CD4-positive, alpha-beta memory T cell (primary cell): ENCODE results near the gene CALN1. TPM values are rescaled to one million over a fixed set of nuclear protein-coding genes. Genes with fewer than 3 reads are reported as not detected.

Experiments
- CTCF ChIA-PET: fragments of 350-600 bp; sonication (Branson Sonifier 250); formaldehyde crosslinking; loops from one replicate; lab custom pipeline; 2021; ENCODE audit warnings: inconsistent platforms; ENCODE audit not compliant: partially characterized antibody; lab: Charles Lee
- POLR2A ChIA-PET: fragments of 350-600 bp; sonication (Branson Sonifier 250); formaldehyde crosslinking; loops from one replicate; lab custom pipeline; 2021; ENCODE audit not compliant: partially characterized antibody; lab: Charles Lee
- DNase-seq, 5 donors: peaks; one replicate each; pipeline versions ENCODE4 v3.0.0 to v3.0.0-alpha.2; 2020 to 2022; ENCODE audit warnings: mixed read lengths in 1 of 5
- H3K27ac ChIP-seq: one replicate; pipeline ENCODE4 v1.7.0; 2013; ENCODE audit warnings: low read depth, low read length
- H3K27me3 ChIP-seq: 2 replicates; pipeline ENCODE4 v1.7.0; 2013; ENCODE audit warnings: mild to moderate bottlenecking, low read length, moderate library complexity; ENCODE audit not compliant: insufficient read depth
- H3K36me3 ChIP-seq: 2 replicates; pipeline ENCODE4 v1.7.0; 2013; ENCODE audit warnings: mild to moderate bottlenecking, low read length, moderate library complexity; ENCODE audit not compliant: insufficient read depth
- H3K4me1 ChIP-seq: 2 replicates; pipeline ENCODE4 v1.7.0; 2013; ENCODE audit warnings: mild to moderate bottlenecking, low read length, moderate library complexity; ENCODE audit not compliant: insufficient read depth
- H3K4me3 ChIP-seq, 2 donors: one replicate each; pipeline ENCODE4 v1.7.0; 2013; ENCODE audit warnings: low read length in 2 of 2, mild to moderate bottlenecking in 1 of 2
- H3K9me3 ChIP-seq, 2 donors: one replicate each; pipeline ENCODE4 v1.7.0; 2013; ENCODE audit warnings: low read length in 2 of 2, control low read depth in 1 of 2; ENCODE audit not compliant: control insufficient read depth in 1 of 2
- H3K27ac Mint-ChIP-seq, 7 donors: one replicate each; pipeline ENCODE4 v1.8.0; 2020 to 2021; ENCODE audit warnings: mixed read lengths in 7 of 7, mild to moderate bottlenecking in 6 of 7, inconsistent platforms in 3 of 7, moderate library complexity in 3 of 7
- H3K27me3 Mint-ChIP-seq, 2 donors: one replicate each; pipeline ENCODE4 v1.8.0; 2020 to 2021; ENCODE audit warnings: mixed read lengths in 2 of 2
- H3K36me3 Mint-ChIP-seq, 2 donors: one replicate each; pipeline ENCODE4 v1.8.0; 2020 to 2021; ENCODE audit warnings: mixed read lengths in 2 of 2, inconsistent platforms in 1 of 2, mild to moderate bottlenecking in 1 of 2
- H3K4me1 Mint-ChIP-seq, 4 donors: one replicate each; pipeline ENCODE4 v1.8.0; 2020 to 2021; ENCODE audit warnings: mixed read lengths in 4 of 4, mild to moderate bottlenecking in 1 of 4
- H3K4me3 Mint-ChIP-seq, 8 donors: one replicate each; pipeline ENCODE4 v1.8.0; 2020 to 2021; ENCODE audit warnings: mixed read lengths in 8 of 8, mild to moderate bottlenecking in 7 of 8, moderate library complexity in 6 of 8, inconsistent platforms in 3 of 8
- H3K9me3 Mint-ChIP-seq, 8 donors: one replicate each; pipeline ENCODE4 v1.8.0; 2020 to 2021; ENCODE audit warnings: mixed read lengths in 8 of 8, mild to moderate bottlenecking in 5 of 8, inconsistent platforms in 3 of 8, moderate library complexity in 1 of 8
- intact Hi-C: fragments of 100-400 bp; cut with micrococcal nuclease; formaldehyde crosslinking; loops from one replicate; pipeline ENCODE4 v1.15.1; 2023
- polyA plus RNA-seq, 2 donors: library from polyadenylated mRNA; unstranded; fragments of 300-500 nt; fragmentation: Illumina TruSeq; gene quantifications; one replicate each; pipeline ENCODE4 v1.2.3, GENCODE V29; 2021
- total RNA-seq, 2 experiments: library from RNA; stranded (reverse); gene quantifications; one replicate each; pipeline ENCODE4 v1.2.3, GENCODE V29; 2021

CALN1 gene
- total and polyA plus RNA-seq, 4 experiments from 2014 or later = not detected

DNA sequence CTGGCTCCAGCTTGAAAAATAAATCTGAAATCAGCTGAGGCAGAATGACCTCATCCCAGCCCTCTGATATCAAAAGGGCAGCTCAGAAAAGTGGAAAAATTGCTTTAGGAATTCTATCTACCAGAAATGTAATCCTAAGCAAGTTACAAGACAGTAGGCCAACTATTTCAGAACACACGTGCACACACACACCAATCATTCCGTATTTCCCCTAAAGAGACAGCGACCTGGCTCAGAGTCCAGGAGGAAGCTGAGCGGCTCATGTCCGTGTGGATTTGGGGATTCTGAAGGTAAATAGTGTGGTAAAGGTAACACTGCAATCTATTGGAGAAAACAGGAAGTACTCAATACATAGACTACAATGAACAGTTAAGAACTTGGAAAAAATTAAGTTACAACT is 288.2 kb downstream of the CALN1 start:
- POLR2A ChIA-PET = no interaction called here
- Histone ChIP-seq H3K4me1 (no peaks in the 10 kb centered on the region), H3K27ac (no peak overlapping the region), H3K36me3 (no peaks in the 10 kb centered on the region), H3K4me3 (no peak overlapping the region), H3K27me3 (no peaks in the 10 kb centered on the region), H3K9me3 (no peaks in the 10 kb centered on the region)
- Mint-ChIP-seq H3K27ac (no peak overlapping the region), H3K36me3 (no peaks in the 10 kb centered on the region), H3K4me1 (no peaks in the 10 kb centered on the region), H3K27me3 (no peaks in the 10 kb centered on the region), H3K9me3 (peaks cover 3 to 19% (median 14%) of the 10 kb centered on the region in 8 donors), H3K4me3 (no peak overlapping the region)
- CTCF ChIA-PET = no interaction called here
- no peak for DNase-seq
- intact Hi-C loops = no loop called here

DNA sequence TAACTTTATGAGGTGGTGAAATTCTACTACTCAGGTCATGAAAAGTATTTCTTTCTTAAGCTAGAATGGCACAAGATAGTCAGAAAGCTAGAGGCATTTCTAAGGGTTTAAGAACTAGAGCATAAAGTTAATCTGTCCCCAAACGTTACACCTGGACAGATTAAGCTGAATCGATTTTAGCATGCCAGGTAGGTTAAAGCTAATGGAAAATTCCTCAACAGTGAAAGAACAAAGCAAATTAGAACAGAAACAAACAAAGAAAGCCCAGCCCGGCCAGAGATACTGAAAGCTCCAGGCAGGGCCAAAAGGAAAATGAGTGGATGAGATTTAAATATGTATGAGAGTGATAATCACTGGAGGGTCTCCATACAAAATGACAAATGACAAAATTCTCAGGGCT is 293.8 kb downstream of the CALN1 start:
- no peaks in the 10 kb centered on the region for H3K4me1 Mint-ChIP-seq
- peaks cover 4 to 31% (median 10%) of the 10 kb centered on the region in 8 donors for H3K9me3 Mint-ChIP-seq
- ChIA-PET CTCF (no interaction called here), POLR2A (no interaction called here)
- no peak overlapping the region for H3K4me3 Mint-ChIP-seq
- no peaks in the 10 kb centered on the region for H3K36me3 ChIP-seq
- no peak overlapping the region for H3K27ac ChIP-seq
- peak overlapping the region in 1 of 7 donors; percentile 21 for H3K27ac Mint-ChIP-seq
- DNase-seq = no peak
- no peak overlapping the region for H3K4me3 ChIP-seq
- no peaks in the 10 kb centered on the region for H3K27me3 Mint-ChIP-seq
- H3K27me3 ChIP-seq = no peaks in the 10 kb centered on the region
- intact Hi-C loops = no loop called here
- no peaks in the 10 kb centered on the region for H3K4me1 ChIP-seq
- no peaks in the 10 kb centered on the region for H3K9me3 ChIP-seq
- no peaks in the 10 kb centered on the region for H3K36me3 Mint-ChIP-seq

DNA sequence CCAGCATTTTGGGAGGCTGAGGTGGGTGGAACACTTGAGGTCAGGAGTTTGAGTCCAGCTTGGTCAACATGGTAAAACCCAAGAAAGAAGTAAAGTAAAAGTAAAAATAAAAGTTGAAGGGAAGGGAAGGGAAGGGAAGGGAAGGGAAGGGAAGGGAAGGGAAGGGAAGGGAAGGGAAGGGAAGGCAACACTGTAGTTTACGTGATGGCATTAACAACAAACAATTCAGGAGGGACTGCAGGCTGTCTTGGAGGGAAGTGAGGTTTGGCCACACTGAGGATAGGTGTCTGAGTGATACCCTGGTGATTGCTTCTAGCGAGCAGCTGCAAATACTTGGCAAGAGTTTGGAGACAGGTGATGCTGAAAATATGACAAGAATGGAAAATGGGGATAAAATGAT is 298.0 kb downstream of the CALN1 start:
- intact Hi-C loops = no loop called here
- Histone ChIP-seq H3K4me1 (no peaks in the 10 kb centered on the region), H3K27me3 (no peaks in the 10 kb centered on the region), H3K27ac (no peak overlapping the region), H3K4me3 (no peak overlapping the region), H3K36me3 (no peaks in the 10 kb centered on the region), H3K9me3 (peaks cover 0 to 4% of the 10 kb centered on the region in 2 donors)
- H3K36me3 Mint-ChIP-seq = no peaks in the 10 kb centered on the region
- no peak for DNase-seq
- H3K4me1 Mint-ChIP-seq = no peaks in the 10 kb centered on the region
- H3K4me3 Mint-ChIP-seq = no peak overlapping the region
- no peak overlapping the region for H3K27ac Mint-ChIP-seq
- H3K27me3 Mint-ChIP-seq = no peaks in the 10 kb centered on the region
- POLR2A ChIA-PET = no interaction called here
- peaks cover 5 to 40% (median 10%) of the 10 kb centered on the region in 8 donors for H3K9me3 Mint-ChIP-seq
- CTCF ChIA-PET = no interaction called here

DNA sequence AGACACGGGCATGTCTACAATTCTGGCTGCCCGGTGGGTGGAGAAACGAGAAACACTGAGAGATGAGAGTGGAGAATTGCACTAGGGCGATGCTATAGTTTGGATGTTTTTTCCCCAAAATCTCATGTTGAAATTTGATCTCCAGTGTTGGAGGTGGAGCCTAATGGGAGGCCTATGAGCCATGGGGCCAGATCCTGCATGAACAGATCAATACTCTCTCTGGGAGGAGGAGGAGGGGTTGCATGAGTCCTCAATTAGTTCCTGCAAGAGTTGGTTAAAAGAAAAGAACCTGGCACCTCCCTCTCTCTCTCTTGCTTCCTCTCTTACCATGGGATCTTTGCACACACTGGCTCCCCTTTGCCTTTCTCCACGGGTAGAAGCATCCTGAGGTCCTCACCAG is 299.1 kb downstream of the CALN1 start:
- Mint-ChIP-seq H3K9me3 (peaks cover 2 to 42% (median 17%) of the 10 kb centered on the region in 8 donors), H3K27ac (no peak overlapping the region), H3K4me3 (no peak overlapping the region), H3K36me3 (no peaks in the 10 kb centered on the region), H3K4me1 (no peaks in the 10 kb centered on the region), H3K27me3 (no peaks in the 10 kb centered on the region)
- intact Hi-C loops = no loop called here
- ChIA-PET CTCF (no interaction called here), POLR2A (no interaction called here)
- Histone ChIP-seq H3K4me3 (no peak overlapping the region), H3K9me3 (peaks cover 0 to 4% of the 10 kb centered on the region in 2 donors), H3K36me3 (no peaks in the 10 kb centered on the region), H3K4me1 (no peaks in the 10 kb centered on the region), H3K27ac (no peak overlapping the region), H3K27me3 (no peaks in the 10 kb centered on the region)
- no peak for DNase-seq

DNA sequence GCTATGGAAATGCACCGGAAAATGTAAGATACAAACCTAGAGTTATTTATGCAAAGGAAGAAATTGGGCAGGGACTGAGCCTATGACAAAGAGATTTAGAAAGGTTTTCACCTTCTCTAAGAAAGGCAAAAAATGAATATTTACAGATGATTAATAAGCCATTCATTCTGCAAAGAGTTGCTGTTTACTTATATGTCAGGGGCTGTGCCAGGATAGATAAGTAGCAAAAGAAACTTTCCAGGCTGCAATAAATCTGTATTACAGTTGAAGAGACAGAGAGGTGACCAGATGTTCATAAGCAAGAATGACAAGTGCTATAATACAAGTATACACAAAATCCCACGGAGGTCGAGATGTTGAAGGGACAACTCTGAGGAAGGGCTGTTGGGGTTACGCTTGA is 299.6 kb downstream of the CALN1 start:
- ChIA-PET POLR2A (no interaction called here), CTCF (no interaction called here)
- no peaks in the 10 kb centered on the region for H3K27me3 ChIP-seq
- no peak overlapping the region for H3K27ac ChIP-seq
- peaks cover 2 to 46% (median 21%) of the 10 kb centered on the region in 8 donors for H3K9me3 Mint-ChIP-seq
- no peak overlapping the region for H3K4me3 Mint-ChIP-seq
- no peak for DNase-seq
- H3K36me3 Mint-ChIP-seq = no peaks in the 10 kb centered on the region
- H3K27me3 Mint-ChIP-seq = no peaks in the 10 kb centered on the region
- H3K27ac Mint-ChIP-seq = no peak overlapping the region
- H3K9me3 ChIP-seq = peaks cover 0 to 4% of the 10 kb centered on the region in 2 donors
- no peaks in the 10 kb centered on the region for H3K4me1 Mint-ChIP-seq
- intact Hi-C loops = no loop called here
- no peaks in the 10 kb centered on the region for H3K4me1 ChIP-seq
- no peak overlapping the region for H3K4me3 ChIP-seq
- no peaks in the 10 kb centered on the region for H3K36me3 ChIP-seq

DNA sequence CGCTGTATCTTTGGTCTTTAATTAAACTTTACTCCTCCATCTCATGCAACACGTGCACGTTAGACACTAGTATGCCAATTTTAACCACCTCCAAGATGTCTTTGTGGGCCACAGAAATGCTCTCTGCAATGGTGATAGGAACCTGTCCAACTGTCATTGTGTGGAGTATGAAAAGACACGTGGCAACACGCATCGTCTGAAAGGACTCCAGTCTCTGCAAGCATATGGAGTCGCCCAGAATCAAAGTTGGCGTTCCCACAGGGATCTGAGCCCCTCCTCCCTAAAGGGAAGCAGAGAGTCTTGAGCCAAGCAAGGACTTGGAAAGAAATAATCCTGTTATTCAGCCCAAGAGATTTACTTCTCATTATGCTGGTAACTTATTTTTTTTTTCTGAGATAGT is 301.1 kb downstream of the CALN1 start:
- Mint-ChIP-seq H3K4me3 (no peak overlapping the region), H3K27me3 (no peaks in the 10 kb centered on the region), H3K36me3 (no peaks in the 10 kb centered on the region), H3K9me3 (peaks cover 2 to 45% (median 22%) of the 10 kb centered on the region in 8 donors), H3K27ac (no peak overlapping the region), H3K4me1 (no peaks in the 10 kb centered on the region)
- Histone ChIP-seq H3K9me3 (peaks cover 0 to 4% of the 10 kb centered on the region in 2 donors), H3K4me3 (no peak overlapping the region), H3K27me3 (no peaks in the 10 kb centered on the region), H3K4me1 (no peaks in the 10 kb centered on the region), H3K27ac (no peak overlapping the region), H3K36me3 (no peaks in the 10 kb centered on the region)
- CTCF ChIA-PET = no interaction called here
- POLR2A ChIA-PET = no interaction called here
- intact Hi-C loops = no loop called here
- DNase-seq = no peak

DNA sequence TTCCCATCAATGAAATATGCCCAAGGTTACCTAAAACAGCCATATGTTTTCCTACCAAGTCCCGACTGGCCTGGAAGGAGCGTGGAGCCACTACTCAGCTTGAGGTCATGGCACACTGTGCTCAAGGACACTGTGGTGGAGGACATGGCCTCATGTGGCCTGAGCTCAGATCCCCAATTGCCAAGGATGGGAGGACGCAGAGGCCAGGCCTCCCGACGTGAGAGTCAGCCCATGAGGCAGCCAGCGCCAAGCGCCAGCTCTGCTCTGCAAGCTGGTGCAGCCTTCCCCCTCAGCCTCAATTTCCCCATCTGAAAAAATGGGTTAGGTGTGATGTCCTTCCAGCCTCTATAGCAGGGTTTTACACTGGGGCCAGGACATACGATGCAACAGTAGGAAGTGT is 302.6 kb downstream of the CALN1 start:
- no peak overlapping the region for H3K27ac ChIP-seq
- no peaks in the 10 kb centered on the region for H3K4me1 ChIP-seq
- no peaks in the 10 kb centered on the region for H3K27me3 ChIP-seq
- no peak overlapping the region for H3K4me3 ChIP-seq
- peaks cover 0 to 4% of the 10 kb centered on the region in 2 donors for H3K9me3 ChIP-seq
- no peak for DNase-seq
- ChIA-PET POLR2A (no interaction called here), CTCF (no interaction called here)
- Mint-ChIP-seq H3K4me1 (no peaks in the 10 kb centered on the region), H3K36me3 (no peaks in the 10 kb centered on the region), H3K27me3 (no peaks in the 10 kb centered on the region), H3K9me3 (peaks cover 2 to 45% (median 21%) of the 10 kb centered on the region in 8 donors), H3K4me3 (no peak overlapping the region), H3K27ac (no peak overlapping the region)
- intact Hi-C loops = no loop called here
- no peaks in the 10 kb centered on the region for H3K36me3 ChIP-seq

DNA sequence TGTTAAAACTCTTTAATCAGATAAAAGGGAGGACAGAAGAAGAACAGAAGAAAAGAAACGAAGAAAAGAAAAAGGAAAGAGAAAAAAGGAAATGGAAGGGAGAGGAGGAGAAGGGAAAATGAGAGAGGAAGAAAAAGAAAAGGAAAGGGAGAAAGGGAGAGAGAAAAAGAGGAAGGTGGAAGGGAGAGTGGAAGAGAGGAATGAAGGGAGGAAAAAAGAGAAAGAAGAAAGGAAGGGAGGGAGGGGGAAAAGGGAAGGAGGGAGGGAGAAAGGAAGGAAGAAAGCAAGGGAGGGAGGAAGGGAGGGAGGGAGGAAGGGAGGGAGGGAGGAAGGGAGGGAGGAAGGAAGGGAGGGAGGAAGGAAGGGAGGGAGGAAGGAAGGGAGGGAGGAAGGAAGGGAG is 305.7 kb downstream of the CALN1 start:
- Mint-ChIP-seq H3K27me3 (no peaks in the 10 kb centered on the region), H3K27ac (no peak overlapping the region), H3K4me3 (no peak overlapping the region), H3K36me3 (no peaks in the 10 kb centered on the region), H3K4me1 (no peaks in the 10 kb centered on the region), H3K9me3 (peaks cover 0 to 49% (median 26%) of the 10 kb centered on the region in 8 donors)
- CTCF ChIA-PET = no interaction called here
- intact Hi-C loops = no loop called here
- H3K9me3 ChIP-seq = peaks cover 0 to 4% of the 10 kb centered on the region in 2 donors
- H3K4me3 ChIP-seq = no peak overlapping the region
- no peaks in the 10 kb centered on the region for H3K36me3 ChIP-seq
- H3K27ac ChIP-seq = no peak overlapping the region
- POLR2A ChIA-PET = no interaction called here
- H3K4me1 ChIP-seq = no peaks in the 10 kb centered on the region
- no peaks in the 10 kb centered on the region for H3K27me3 ChIP-seq
- DNase-seq = no peak
